HG02885 (cell line): ENCODE measurements around the gene NUDT15.
A peak's percentile ranks its signal among the peaks of the same experiment; 100 is the strongest.

Source experiments
- ATAC-seq: cut with Tn5 transposase; IDR thresholded peaks from one replicate; pipeline ENCODE4 v1.9.1; 2021; ENCODE audit warnings: mild to moderate bottlenecking; ENCODE audit not compliant: unreplicated experiment, poor library complexity

The NUDT15 gene

DNA sequence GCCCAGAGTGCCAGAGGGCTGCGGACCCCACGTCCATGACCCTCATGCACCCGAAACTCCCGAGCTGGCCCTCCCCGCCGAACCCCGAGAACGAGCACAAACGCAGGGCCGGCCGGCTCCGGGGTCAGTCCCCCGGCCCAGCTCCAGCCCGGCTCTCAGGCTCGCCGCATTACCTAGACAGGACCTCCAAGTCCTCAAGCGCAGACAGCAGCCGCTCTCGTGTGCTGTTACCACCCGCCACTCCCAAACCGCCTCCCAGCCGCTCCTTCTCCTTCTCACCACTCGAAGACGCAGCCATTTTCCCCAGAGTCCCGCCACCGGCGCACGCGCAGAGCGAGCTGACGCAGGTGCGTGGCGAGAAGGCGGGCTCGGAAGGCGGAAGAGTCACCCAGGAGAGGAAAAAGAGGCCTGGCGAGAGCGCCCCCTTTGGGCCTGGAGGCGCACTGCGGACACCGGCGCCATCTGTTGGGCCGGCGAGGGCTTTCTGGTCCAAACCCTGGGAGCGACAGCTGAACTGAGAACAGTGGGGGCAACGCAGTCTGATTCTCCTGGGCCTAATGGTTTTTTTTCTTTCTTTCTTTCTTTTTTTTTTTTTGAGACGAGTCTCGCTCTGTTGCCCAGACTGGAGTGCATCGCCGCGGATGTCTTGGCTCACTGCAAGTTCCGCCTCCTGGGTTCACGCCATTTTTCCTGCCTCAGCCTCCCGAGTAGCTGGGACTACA, 57.4 kb downstream of the NUDT15 start, which contains the start of gene MED4:
TSS of gene MED4 (minus strand) at position 324 of the 722 bp plus-strand sequence. CDS start at position 298, 26 bp downstream.
- peak; percentile 93 for ATAC-seq

DNA sequence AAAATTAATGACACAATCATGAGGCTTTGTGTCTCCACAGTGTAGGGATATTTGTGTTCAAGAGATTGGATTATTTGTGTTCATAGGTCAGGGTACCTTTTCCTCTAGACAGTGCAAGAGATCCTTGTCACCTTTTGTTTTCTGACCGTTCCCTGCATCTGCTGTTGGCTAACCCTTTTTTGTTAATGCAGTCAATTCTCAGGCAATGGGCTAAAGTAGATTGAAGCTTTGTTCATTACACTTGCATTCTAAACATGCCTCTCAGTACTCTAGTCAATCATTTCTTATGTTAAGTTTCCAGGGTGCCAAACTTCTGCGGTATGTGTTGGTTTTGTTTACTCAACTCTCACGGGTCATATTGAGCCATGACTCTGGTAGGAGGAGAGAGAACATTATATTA, 59.1 kb downstream of the NUDT15 start:
- ATAC-seq, result no peak
